ENCODE data around the gene NUDCD2.

DNA sequence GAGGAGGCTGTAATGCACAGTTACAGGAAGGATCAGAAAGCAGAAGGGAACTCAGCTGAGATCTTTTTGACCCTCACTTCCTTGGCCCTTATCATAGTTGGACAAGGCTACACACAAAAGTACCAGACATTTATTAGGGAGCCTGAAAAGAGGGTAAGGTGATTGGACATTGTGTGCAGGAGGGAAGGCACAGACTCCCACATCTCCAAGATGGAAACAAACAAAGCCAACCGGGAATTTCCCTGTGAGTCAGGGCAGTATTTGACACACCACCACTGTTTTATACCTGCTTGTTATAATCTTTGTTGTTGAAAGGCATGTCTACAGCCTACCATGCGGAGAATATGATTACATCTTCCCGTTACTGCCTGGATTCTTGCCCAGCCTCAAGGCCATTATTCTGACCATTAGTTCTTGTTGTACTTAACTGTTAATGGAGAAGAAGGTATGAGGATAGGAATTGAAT, 25.5 kb downstream of the NUDCD2 start:
- TF ChIP-seq CTCF (conservative IDR thresholded peaks at IDR 0.05; ENCODE audit: low read length) (no peak), EZH2phosphoT487 (IDR thresholded peaks at IDR 0.05; ENCODE audit: borderline replicate concordance, low read depth, low read length) (no peak)
